H1 (cell line): ENCODE measurements around the gene ITGA11. TPM values are rescaled to one million over a fixed set of nuclear protein-coding genes. Genes with fewer than 3 reads are reported as not detected.

Experiments used
- CTCF ChIA-PET: fragments of 300-600 bp; sonication (Branson Sonifier 250); formaldehyde crosslinking; loops from one replicate; lab custom pipeline; 2021; ENCODE audit not compliant: partially characterized antibody; lab: Charles Lee
- POLR2A ChIA-PET: fragments of 300-600 bp; sonication (Branson Sonifier 250); formaldehyde crosslinking; loops from one replicate; lab custom pipeline; 2021; ENCODE audit warnings: inconsistent platforms; ENCODE audit not compliant: partially characterized antibody; lab: Charles Lee
- DNase-seq, 2 experiments: peaks; one replicate each; pipeline versions ENCODE4 v3.0.0 to v3.0.0-alpha.2; 2010 to 2022; ENCODE audit warnings: low spot score in 2 of 2, low read depth in 1 of 2, mixed read lengths in 1 of 2
- FAIRE-seq: peaks from 2 replicates; lab custom pipeline; 2011; peaks lifted over from hg19 to GRCh38; lab: Jason Lieb, UNC
- H2AFZ ChIP-seq: 2 replicates; pipeline ENCODE4 v1.8.1; 2012; ENCODE audit warnings: low read length, inconsistent platforms
- H2AK5ac ChIP-seq: 2 replicates; pipeline ENCODE4 v1.6.1; 2013; ENCODE audit warnings: low read depth, low read length
- H2BK120ac ChIP-seq: replicated peaks from 2 replicates; pipeline ENCODE3; 2013; ENCODE audit warnings: low read depth, low read length, inconsistent platforms
- H2BK12ac ChIP-seq: 2 replicates; pipeline ENCODE4 v1.6.1; 2013; ENCODE audit warnings: low read depth, low read length
- H2BK15ac ChIP-seq: 2 replicates; pipeline ENCODE4 v1.6.1; 2013; ENCODE audit warnings: low read length
- H2BK20ac ChIP-seq: 2 replicates; pipeline ENCODE4 v1.6.1; 2013; ENCODE audit warnings: low read length
- H2BK5ac ChIP-seq: 2 replicates; pipeline ENCODE4 v1.6.1; 2013; ENCODE audit warnings: low read depth, low read length
- H3K14ac ChIP-seq: 2 replicates; pipeline ENCODE4 v1.6.1; 2013; ENCODE audit warnings: inconsistent platforms; ENCODE audit not compliant: insufficient read length
- H3K18ac ChIP-seq: 2 replicates; pipeline ENCODE4 v1.6.1; 2013; ENCODE audit warnings: low read length; ENCODE audit errors: extremely low read depth
- H3K23ac ChIP-seq: 2 replicates; pipeline ENCODE4 v1.6.1; 2013; ENCODE audit warnings: inconsistent platforms; ENCODE audit not compliant: insufficient read length
- H3K23me2 ChIP-seq: 2 replicates; pipeline ENCODE4 v1.6.1; 2013; ENCODE audit warnings: low read depth, low read length
- H3K27ac ChIP-seq: 2 replicates; pipeline ENCODE4 v1.6.1; 2011; ENCODE audit warnings: low read depth, low read length, inconsistent platforms
- H3K27me3 ChIP-seq, 4 experiments: replicated peaks in 1 of 4; 1 replicate in 1 of 4; 2 replicates in 3 of 4; pipeline versions ENCODE4 v1.6.1 to v1.8.1; 2011 to 2013; ENCODE audit warnings: low read length in 3 of 4, mild to moderate bottlenecking in 3 of 4, inconsistent platforms in 2 of 4, mixed read lengths in 2 of 4, moderate library complexity in 1 of 4; ENCODE audit not compliant: control insufficient read depth in 3 of 4, insufficient read depth in 3 of 4; ENCODE audit errors: extremely low read depth in 1 of 4
- H3K36me3 ChIP-seq, 4 experiments: 2 replicates each; pipeline versions ENCODE4 v1.6.1 to v1.8.1; 2011 to 2013; ENCODE audit warnings: mild to moderate bottlenecking in 4 of 4, low read length in 3 of 4, moderate library complexity in 2 of 4, control low read depth in 1 of 4, inconsistent platforms in 1 of 4; ENCODE audit not compliant: insufficient read depth in 4 of 4, control insufficient read depth in 2 of 4
- H3K4ac ChIP-seq: replicated peaks from 2 replicates; pipeline ENCODE3; 2013; ENCODE audit warnings: low read length, low read depth, mixed read lengths, inconsistent platforms; ENCODE audit not compliant: insufficient read length
- H3K4me1 ChIP-seq, 4 experiments: replicated peaks in 1 of 4; 1 replicate in 1 of 4; 2 replicates in 3 of 4; pipeline versions ENCODE4 v1.6.1 to v1.8.1; 2011 to 2013; ENCODE audit warnings: low read length in 3 of 4, inconsistent platforms in 2 of 4, mixed read lengths in 1 of 4; ENCODE audit not compliant: insufficient read depth in 4 of 4, control insufficient read depth in 3 of 4
- H3K4me2 ChIP-seq, 2 experiments: 2 replicates each; pipeline versions ENCODE4 v1.6.1 to v1.8.1; 2011 to 2013; ENCODE audit warnings: low read depth in 2 of 2, low read length in 2 of 2, control low read depth in 1 of 2, inconsistent platforms in 1 of 2, mild to moderate bottlenecking in 1 of 2; ENCODE audit not compliant: insufficient read depth in 1 of 2
- H3K4me3 ChIP-seq, 4 experiments: fragments of 200-600, 300-600 bp in 1 of 4; sonication (generic), shearing (Covaris generic), sonication (Bioruptor Twin) in 1 of 4; 2 replicates each; pipeline versions ENCODE4 v1.5.1 to v1.8.1; 2011 to 2016; ENCODE audit warnings: low read length in 4 of 4, low read depth in 3 of 4, control low read depth in 2 of 4, inconsistent platforms in 2 of 4, mild to moderate bottlenecking in 2 of 4, mixed read lengths in 1 of 4, moderate library complexity in 1 of 4; ENCODE audit not compliant: insufficient read depth in 2 of 4; ENCODE audit errors: extremely low read depth in 1 of 4
- H3K56ac ChIP-seq: replicated peaks from 2 replicates; pipeline ENCODE3; 2013; ENCODE audit warnings: low read depth, mild to moderate bottlenecking, mixed read lengths, low read length, inconsistent platforms; ENCODE audit not compliant: insufficient read length
- H3K79me1 ChIP-seq: 2 replicates; pipeline ENCODE4 v1.6.1; 2013; ENCODE audit warnings: low read depth, low read length, control low read depth
- H3K79me2 ChIP-seq, 2 experiments: 2 replicates each; pipeline versions ENCODE4 v1.6.1 to v1.8.1; 2012 to 2013; ENCODE audit warnings: low read length in 2 of 2, mild to moderate bottlenecking in 2 of 2, inconsistent platforms in 1 of 2; ENCODE audit not compliant: insufficient read depth in 2 of 2, control insufficient read depth in 1 of 2
- H3K9ac ChIP-seq, 4 experiments: replicated peaks in 1 of 4; 1 replicate in 1 of 4; 2 replicates in 3 of 4; pipeline versions ENCODE4 v1.6.1 to v1.8.1; 2011 to 2013; ENCODE audit warnings: low read depth in 3 of 4, low read length in 3 of 4, control low read depth in 2 of 4, mild to moderate bottlenecking in 2 of 4, moderate library complexity in 2 of 4, inconsistent platforms in 1 of 4; ENCODE audit errors: extremely low read depth in 1 of 4
- H3K9me3 ChIP-seq, 2 experiments: 2 replicates each; pipeline versions ENCODE4 v1.6.1 to v1.8.1; 2012 to 2013; ENCODE audit warnings: mild to moderate bottlenecking in 2 of 2, moderate library complexity in 2 of 2, control low read depth in 1 of 2, inconsistent platforms in 1 of 2, low read depth in 1 of 2, low read length in 1 of 2, mixed read lengths in 1 of 2; ENCODE audit not compliant: insufficient read depth in 2 of 2
- H4K20me1 ChIP-seq, 2 experiments: replicated peaks in 1 of 2; 2 replicates each; pipeline versions ENCODE3 to v1.8.1; 2011 to 2013; ENCODE audit warnings: inconsistent platforms in 2 of 2, low read length in 2 of 2, mild to moderate bottlenecking in 1 of 2; ENCODE audit not compliant: insufficient read depth in 2 of 2, control insufficient read depth in 1 of 2
- H4K5ac ChIP-seq: 2 replicates; pipeline ENCODE4 v1.6.1; 2013; ENCODE audit warnings: low read length, low read depth, mixed read lengths, inconsistent platforms; ENCODE audit not compliant: insufficient read length
- H4K8ac ChIP-seq: 2 replicates; pipeline ENCODE4 v1.8.0; 2013; ENCODE audit warnings: mild to moderate bottlenecking, moderate library complexity, low read length, inconsistent platforms; ENCODE audit not compliant: insufficient read depth; ENCODE audit errors: extremely low read depth
- H4K91ac ChIP-seq: replicated peaks from 2 replicates; pipeline ENCODE3; 2013; ENCODE audit warnings: low read length, mixed read lengths, inconsistent platforms; ENCODE audit not compliant: insufficient read length
- ASH2L ChIP-seq: fragments of 200-600, 300-600 bp; sonication (generic); IDR thresholded peaks from one replicate; pipeline ENCODE4 v1.7.1; 2017; ENCODE audit warnings: low read length
- BACH1 ChIP-seq: IDR thresholded peaks from 2 replicates; pipeline ENCODE4 v1.6.1; 2012; ENCODE audit warnings: low read length, improper control_type of control experiment
- JUND ChIP-seq: IDR thresholded peaks from 2 replicates; pipeline ENCODE4 v1.6.1; 2011; ENCODE audit warnings: mild to moderate bottlenecking, improper control_type of control experiment, low read length
- KDM1A ChIP-seq: fragments of 200-600, 300-600 bp; sonication (generic); IDR thresholded peaks from 2 replicates; pipeline ENCODE4 v1.7.1; 2016; ENCODE audit warnings: mild to moderate bottlenecking, low read length, borderline replicate concordance
- MAFK ChIP-seq: IDR thresholded peaks from 2 replicates; pipeline ENCODE4 v1.6.1; 2012; ENCODE audit warnings: low read depth, mild to moderate bottlenecking, improper control_type of control experiment, low read length
- POLR2A ChIP-seq, 2 experiments: IDR thresholded peaks; 1 replicate in 1 of 2; 2 replicates in 1 of 2; pipeline ENCODE4 v1.6.1; 2011; ENCODE audit warnings: low read depth in 2 of 2, low read length in 2 of 2, mild to moderate bottlenecking in 2 of 2; ENCODE audit errors: control extremely low read depth in 1 of 2
- POLR2AphosphoS5 ChIP-seq: IDR thresholded peaks from 2 replicates; pipeline ENCODE4 v1.6.1; 2011; ENCODE audit warnings: low read depth, low read length
- RFX5 ChIP-seq: IDR thresholded peaks from 2 replicates; pipeline ENCODE4 v1.6.1; 2011; ENCODE audit warnings: low read depth, low read length, improper control_type of control experiment, borderline replicate concordance
- RXRA ChIP-seq: IDR thresholded peaks from 2 replicates; pipeline ENCODE4 v1.6.1; 2011; ENCODE audit warnings: low read depth, mild to moderate bottlenecking, low read length, moderate library complexity; ENCODE audit not compliant: insufficient read depth
- SIX5 ChIP-seq: IDR thresholded peaks from 2 replicates; pipeline ENCODE4 v1.6.1; 2011; ENCODE audit warnings: mild to moderate bottlenecking, low read depth, low read length
- SP4 ChIP-seq: IDR thresholded peaks from 2 replicates; pipeline ENCODE4 v1.6.1; 2012; ENCODE audit warnings: low read length, inconsistent platforms
- SRF ChIP-seq: IDR thresholded peaks from 2 replicates; pipeline ENCODE4 v1.6.1; 2011; ENCODE audit warnings: mild to moderate bottlenecking, low read depth, low read length, moderate library complexity
- SUZ12 ChIP-seq: fragments of 200-600 bp; sonication (generic); IDR thresholded peaks from 2 replicates; pipeline ENCODE4 v1.6.1; 2012; ENCODE audit warnings: mild to moderate bottlenecking, inconsistent platforms, low read length, moderate library complexity, mixed read lengths
- TEAD4 ChIP-seq: IDR thresholded peaks from 2 replicates; pipeline ENCODE4 v1.6.1; 2012; ENCODE audit warnings: low read depth, low read length, inconsistent platforms, mixed read lengths
- WGBS, 2 experiments: shearing (Covaris generic) in 1 of 2; methylation state at CpG; one replicate each; pipeline versions ENCODE4 v1.1.6 to v1.1.7; 2013 to 2015; ENCODE audit warnings: low lambda C conversion rate in 2 of 2, mixed read lengths in 2 of 2, inconsistent platforms in 1 of 2, low coverage in 1 of 2, missing lambda C conversion rate in 1 of 2; ENCODE audit not compliant: insufficient replicate concordance in 2 of 2, insufficient coverage in 1 of 2, insufficient read length in 1 of 2; ENCODE audit errors: extremely low coverage in 1 of 2, missing lambda C conversion rate in 1 of 2; 5-methylcytosine and 5-hydroxymethylcytosine counted together
- polyA plus RNA-seq, 7 experiments: library from polyadenylated mRNA; depleted of rRNA in 3 of 7; stranded (reverse) in 5 of 7; unstranded in 2 of 7; fragments of >200 nt in 5 of 7; fragments of 200-250 nt in 2 of 7; gene quantifications; 1 replicate in 5 of 7; 2 replicates in 1 of 7; 4 replicates in 1 of 7; pipeline versions ENCODE4 v1.2.1 to v1.2.3, GENCODE V29; 2011 to 2013; ENCODE audit warnings: missing spikeins in 2 of 7, mixed read lengths in 2 of 7
- total RNA-seq: library from RNA; stranded (reverse); fragmentation: NEBNext Ultra II Directional; extraction: Animal tissue kit (Norgen Biotek cat#: 25700); gene quantifications from 2 replicates; pipeline ENCODE4 v1.2.1, GENCODE V29; 2021
- TF ChIP-seq, protein P1 (sequence below): IDR thresholded peaks from 2 replicates; pipeline ENCODE4 v1.6.1; 2012; ENCODE audit warnings: inconsistent platforms

ITGA11 gene
- total and polyA plus RNA-seq, 2 of the 8 experiments (the other 6 are each of a cell fraction or from before 2014, with no cell fraction given): 0.05 to 0.06 TPM

DNA sequence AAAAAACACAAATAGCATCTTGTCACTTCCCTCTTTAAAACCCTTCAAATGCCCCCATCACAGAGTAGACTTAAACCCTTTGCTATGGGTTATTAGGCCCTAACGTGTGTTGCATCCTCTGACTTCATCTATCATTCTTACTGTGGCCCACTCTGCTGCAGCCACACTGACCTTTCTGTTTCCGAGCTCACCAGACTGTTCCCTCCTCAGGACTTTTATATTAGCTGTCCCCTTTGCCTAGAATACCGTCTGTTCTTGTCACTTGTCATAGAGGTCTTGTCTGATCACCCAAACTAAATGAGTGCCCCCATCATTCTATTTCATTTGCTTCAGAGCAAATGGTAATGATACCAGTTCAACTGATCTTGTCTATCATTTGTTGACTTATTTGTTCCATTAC is 155.3 kb downstream of the ITGA11 start:
- peak overlapping the region; percentile 91 for H3K18ac ChIP-seq
- no peaks in the 10 kb centered on the region for H3K36me3 ChIP-seq
- peaks cover 17 to 21% of the 10 kb centered on the region in 2 experiments for H4K20me1 ChIP-seq
- peaks cover 16% of the 10 kb centered on the region for H3K23me2 ChIP-seq
- H3K23ac ChIP-seq: no peak overlapping the region
- no peak overlapping the region for H4K91ac ChIP-seq
- 60% methylated on average over 3 of the region's 3 CpGs; no CpG with 5 or more reads in 1 of the 2 experiments for WGBS, 2 experiments
- H2AFZ ChIP-seq: peak overlapping the region; percentile 78
- H2BK15ac ChIP-seq: no peak overlapping the region
- CTCF ChIA-PET: interaction anchor here (1.2 to 10.1 kb wide), 6 partner anchors 12 to 39 kb away, joined by 3 to 72 read pairs (median 4); no protein-coding TSS in a partner anchor
- peak overlapping the region; percentile 95 for H4K5ac ChIP-seq
- peak overlapping the region; percentile 94 for H3K27ac ChIP-seq
- FAIRE-seq (no peak), DNase-seq (no peak)
- H3K4ac ChIP-seq: peak overlapping the region; percentile 18
- H2AK5ac ChIP-seq: no peak overlapping the region
- TF ChIP-seq RXRA (no peak), SIX5 (no peak), POLR2AphosphoS5 (no peak), POLR2A (IDR thresholded peaks at IDR 0.05; ENCODE audit: control extremely low read depth in 1 of 2, low read depth in 2 of 2, low read length in 2 of 2) (no peak), BACH1 (no peak), ASH2L (no peak), RFX5 (no peak), JUND (no peak), KDM1A (no peak), MAFK (no peak), SP4 (no peak), TEAD4 (no peak), SUZ12 (no peak), SRF (no peak)
- TF ChIP-seq, protein P1, sequence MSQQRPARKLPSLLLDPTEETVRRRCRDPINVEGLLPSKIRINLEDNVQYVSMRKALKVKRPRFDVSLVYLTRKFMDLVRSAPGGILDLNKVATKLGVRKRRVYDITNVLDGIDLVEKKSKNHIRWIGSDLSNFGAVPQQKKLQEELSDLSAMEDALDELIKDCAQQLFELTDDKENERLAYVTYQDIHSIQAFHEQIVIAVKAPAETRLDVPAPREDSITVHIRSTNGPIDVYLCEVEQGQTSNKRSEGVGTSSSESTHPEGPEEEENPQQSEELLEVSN: no peak
- peak overlapping the region in 3 of 4 experiments; percentile 37 to 95 (median 67); a peak in 6 of 7 replicates for H3K9ac ChIP-seq
- no peak overlapping the region for H2BK120ac ChIP-seq
- peaks cover 17 to 35% of the 10 kb centered on the region in 2 experiments for H3K79me2 ChIP-seq
- H3K4me1 ChIP-seq: peaks cover 7 to 24% (median 20%) of the 10 kb centered on the region in 4 experiments
- no peak overlapping the region for H2BK20ac ChIP-seq
- H4K8ac ChIP-seq: no peak overlapping the region
- no peak overlapping the region for H3K56ac ChIP-seq
- H3K27me3 ChIP-seq: no peaks in the 10 kb centered on the region
- peak overlapping the region; percentile 78 to 99 (median 89) for H3K4me3 ChIP-seq
- H2BK5ac ChIP-seq: peak overlapping the region; percentile 97; the same call in 1 of the 2 replicates
- no peak overlapping the region for H3K14ac ChIP-seq
- POLR2A ChIA-PET: interaction anchor here (0.7 to 5.5 kb wide), 20 partner anchors 8 to 153 kb away, joined by 3 to 50 read pairs (median 9); partner anchors contain the start of gene CLN6
- H3K9me3 ChIP-seq: no peaks in the 10 kb centered on the region
- H3K79me1 ChIP-seq: no peaks in the 10 kb centered on the region; the same call in 1 of the 2 replicates
- H3K4me2 ChIP-seq: peak overlapping the region; percentile 86 to 95
- H2BK12ac ChIP-seq: peak overlapping the region; percentile 91
